GM18511 (cell line): ENCODE results near the gene GPHB5.
A peak's percentile ranks its signal among the peaks of the same experiment; 100 is the strongest.
"Not testable (repeated sequence)": the region's sequence is repeated elsewhere in the genome, so short reads cannot be mapped to it uniquely, and the experiment has no call there.

Experiments used
- ATAC-seq: cut with Tn5 transposase; IDR thresholded peaks from one replicate; pipeline ENCODE4 v1.9.1; 2021; ENCODE audit warnings: mild to moderate bottlenecking, moderate library complexity; ENCODE audit not compliant: unreplicated experiment

Gene GPHB5, protein sequence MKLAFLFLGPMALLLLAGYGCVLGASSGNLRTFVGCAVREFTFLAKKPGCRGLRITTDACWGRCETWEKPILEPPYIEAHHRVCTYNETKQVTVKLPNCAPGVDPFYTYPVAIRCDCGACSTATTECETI

DNA sequence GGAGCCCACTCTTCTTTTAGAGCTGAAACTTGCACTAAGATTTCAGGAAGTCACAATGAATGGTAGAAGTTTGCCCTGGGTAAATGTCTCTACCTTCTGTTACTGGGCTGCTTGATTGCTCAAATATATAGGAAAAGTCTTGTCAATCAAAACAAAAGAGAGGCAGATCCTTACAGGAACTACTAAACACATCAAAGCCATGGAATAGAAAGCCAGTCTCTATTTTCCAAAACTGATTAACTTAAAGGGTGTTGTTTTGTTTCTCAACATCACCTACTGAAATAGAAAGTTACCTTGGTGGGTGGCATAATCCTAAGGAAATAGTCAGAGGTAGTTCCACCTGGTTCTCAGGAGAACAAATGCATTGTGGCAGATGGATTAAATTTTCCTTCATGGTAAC lies at the start of gene GPHB5:
TSS of gene GPHB5 (minus strand) at position 101 of the 400 bp plus-strand sequence. CDS start 1,086 bp downstream, outside the sequence.
- ATAC-seq = no peak

DNA sequence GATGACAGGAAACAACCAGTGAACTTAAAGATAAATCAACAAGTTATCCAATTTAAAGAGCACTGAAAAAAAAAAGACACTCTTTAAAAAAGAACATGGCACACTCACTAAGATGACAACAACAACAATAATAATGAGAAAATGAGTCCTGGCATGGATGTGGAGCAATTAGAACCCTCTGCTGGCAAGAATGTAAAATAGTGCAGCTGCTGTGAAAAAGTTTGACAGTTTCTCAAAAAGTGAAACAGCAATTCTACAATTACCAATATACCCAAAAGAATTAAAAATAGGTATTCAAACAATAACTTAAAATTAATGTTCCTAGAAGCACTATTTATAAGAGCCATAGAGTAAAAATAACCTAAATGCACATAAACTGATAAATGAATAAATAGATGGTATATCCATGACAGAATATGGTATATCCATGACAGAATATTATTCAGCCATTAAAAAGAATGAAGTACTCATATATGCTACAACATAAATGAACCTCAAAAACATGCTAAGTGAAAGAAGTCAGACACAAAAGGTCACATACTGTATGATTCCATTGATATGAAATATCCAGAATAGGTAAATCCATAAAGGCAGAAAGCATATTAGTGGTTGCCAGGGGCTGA lies 49.1 kb upstream of the GPHB5 start:
- ATAC-seq = no peak

DNA sequence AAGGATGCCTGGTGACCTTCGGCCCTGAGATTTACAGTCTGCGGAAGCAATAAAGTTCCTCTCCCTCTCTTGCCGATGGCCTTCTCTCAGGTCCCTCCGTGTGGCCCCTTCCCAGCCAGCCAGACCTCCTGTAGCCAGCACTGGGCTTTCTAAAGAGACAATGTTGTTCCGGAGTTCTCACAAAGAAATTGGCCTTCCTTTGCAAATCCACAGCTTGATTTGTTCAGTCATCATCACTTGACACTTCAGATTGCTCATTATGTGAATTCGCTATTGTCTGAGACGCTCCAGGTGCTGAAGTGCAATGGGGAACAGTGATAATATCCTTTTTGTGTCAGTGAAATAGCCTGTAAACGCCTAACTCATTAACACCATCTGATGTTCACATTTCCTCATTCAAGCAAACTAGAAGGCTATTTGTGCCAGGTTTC lies 43.7 kb upstream of the GPHB5 start:
- ATAC-seq = no peak

DNA sequence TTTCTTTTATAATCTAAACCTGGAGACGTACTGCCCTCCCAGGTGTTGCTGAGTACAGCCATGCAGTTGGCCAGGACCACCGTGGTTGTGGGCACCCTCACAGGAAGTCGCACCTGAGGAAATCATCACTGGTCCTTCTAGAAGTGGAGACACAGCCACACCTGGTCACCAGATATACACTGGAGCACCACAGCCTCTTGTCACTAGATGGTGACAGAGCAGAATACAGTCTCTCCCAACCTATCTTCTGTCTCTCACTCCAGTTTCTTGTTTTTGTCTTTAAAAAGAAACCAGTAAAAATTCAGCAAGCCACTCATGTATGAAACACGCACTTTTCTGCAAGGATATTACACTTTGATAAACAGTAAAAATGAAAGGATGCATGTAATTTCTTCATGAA lies 43.1 kb upstream of the GPHB5 start:
- peak; percentile 64 for ATAC-seq

DNA sequence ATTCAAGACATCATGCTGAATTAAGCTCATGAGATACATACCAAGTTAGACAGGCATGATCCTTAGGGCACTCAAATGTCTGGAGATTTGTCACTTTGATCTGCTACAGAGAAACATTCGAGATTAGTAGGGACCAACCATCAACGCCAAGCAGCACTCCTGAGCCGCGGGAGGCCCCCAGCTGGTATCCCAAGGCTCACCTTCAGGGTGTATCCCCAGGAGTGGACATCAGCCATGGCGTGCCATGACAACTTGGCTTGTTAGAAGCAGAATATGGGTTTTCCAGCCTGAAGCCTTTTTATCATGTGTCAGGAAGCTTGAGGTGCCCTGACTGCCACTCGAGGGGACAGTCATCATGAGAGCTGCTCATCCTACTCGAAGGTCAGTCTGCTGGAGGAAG lies 39.1 kb upstream of the GPHB5 start:
- no peak for ATAC-seq

DNA sequence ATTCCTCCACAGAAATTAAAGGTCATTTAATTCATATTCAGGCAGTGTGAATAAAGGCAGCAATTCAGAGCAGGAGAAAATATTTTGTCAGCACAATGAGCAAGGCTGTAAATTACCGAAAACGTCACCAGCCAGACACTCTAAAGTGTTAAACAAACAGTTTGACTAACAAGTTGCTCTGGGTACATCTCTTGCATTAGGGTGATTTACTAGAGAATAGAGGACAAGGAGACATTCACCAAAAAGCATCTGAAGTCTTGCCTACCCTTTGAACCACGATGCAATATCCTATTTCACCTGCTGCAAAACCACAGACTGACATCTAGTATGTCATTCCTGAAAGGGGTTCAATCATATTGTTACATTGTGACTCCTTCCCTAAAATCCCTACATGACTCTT lies 27.1 kb upstream of the GPHB5 start:
- no peak for ATAC-seq

DNA sequence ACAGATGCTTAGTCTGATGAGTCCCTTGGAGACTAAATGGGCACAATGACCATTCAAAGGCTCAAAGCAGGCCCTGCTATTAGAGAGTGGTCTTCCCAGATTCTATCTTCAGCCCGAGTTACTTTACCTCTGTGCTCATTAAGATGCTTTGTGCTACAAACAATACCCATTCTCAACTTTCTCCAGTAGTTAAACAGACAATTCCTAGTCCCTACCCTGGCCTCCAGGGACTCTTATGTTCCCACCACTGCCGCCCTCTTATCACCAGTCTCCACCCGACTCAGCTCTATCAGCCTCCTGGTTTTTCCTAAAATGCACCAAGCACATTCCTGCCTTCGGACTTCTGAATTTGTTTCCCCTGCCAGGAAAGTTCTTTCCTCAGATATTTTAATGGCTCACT lies 25.6 kb upstream of the GPHB5 start:
- no peak for ATAC-seq

DNA sequence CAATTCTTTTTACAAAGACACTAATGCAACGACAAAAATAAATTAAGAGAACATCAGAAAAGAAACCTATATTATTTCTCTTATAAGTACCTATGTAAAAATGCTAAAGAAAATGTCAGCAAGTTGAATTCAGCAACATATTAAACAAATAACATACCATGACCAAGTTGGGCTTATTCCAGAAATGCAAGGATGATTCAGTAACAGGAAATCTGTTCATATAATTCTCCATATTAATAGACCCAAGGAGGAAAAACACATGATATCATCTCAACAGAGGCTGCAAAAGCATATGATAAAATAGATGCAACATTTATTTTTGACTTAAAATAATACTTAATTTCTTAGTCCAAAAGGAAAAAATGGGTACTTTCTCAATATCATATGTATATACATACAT lies 25.1 kb upstream of the GPHB5 start:
- no peak for ATAC-seq

DNA sequence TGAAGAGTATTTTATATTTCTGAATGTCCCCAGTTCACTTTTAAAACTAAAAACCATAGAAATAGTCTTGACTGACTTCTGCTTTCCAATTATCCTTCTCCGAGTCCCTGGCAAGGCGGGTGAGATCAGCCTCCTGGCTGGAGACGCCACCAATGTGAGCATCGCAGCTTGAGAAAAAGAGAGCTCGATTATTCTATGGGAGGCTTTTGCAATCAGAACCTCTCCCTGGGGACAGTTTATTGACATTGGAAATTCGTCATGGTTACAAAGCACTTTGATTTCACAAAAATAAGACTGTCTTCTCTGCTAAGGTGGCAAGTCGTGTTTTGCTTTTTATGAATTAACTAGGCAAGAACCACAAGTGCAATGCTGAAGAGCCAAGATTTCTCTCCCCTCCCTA lies 23.6 kb upstream of the GPHB5 start:
- ATAC-seq = no peak

DNA sequence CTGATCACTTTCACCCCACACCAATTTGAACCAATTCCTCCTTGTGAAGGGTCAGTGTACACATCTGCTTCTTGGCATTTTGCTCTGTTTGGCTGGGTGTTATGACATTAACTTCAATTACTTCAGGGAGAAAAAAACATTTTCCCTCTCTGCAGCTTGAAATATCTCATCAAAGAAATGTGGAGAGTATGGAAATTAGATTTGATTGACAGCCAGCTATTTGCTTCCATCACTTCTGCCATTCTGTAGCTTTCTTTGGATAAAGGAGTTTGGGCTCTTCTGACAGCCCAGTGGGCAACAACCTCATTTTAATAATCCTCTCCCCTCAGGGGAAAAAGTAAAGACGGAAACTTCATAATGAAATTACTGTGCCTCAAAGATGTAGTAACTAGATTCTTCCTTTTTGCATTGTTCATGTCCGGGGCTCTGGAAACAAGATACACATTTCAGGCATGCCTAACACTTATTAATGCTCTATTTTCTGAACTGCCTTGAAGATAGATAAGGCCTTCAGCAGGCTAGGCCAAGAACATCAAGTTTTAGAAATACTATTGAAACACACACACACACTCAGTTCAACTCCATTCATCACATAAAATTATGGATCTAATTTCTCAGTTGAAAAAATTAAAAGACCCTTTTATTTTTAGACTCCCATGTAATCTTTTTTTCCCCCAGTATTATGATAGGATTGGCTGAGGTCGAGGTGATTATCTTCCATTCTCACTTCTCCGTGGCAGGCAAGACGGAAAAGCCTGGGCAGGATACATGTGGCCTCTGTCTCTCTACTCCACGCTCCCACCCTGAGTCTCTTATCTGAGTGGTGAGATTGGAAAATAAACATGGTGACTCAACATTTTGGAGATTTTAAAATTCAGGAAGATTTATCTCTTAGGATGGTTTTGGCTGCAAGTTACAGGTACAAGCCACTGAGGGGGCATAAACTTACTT lies 10.3 kb upstream of the GPHB5 start:
- no peak for ATAC-seq

DNA sequence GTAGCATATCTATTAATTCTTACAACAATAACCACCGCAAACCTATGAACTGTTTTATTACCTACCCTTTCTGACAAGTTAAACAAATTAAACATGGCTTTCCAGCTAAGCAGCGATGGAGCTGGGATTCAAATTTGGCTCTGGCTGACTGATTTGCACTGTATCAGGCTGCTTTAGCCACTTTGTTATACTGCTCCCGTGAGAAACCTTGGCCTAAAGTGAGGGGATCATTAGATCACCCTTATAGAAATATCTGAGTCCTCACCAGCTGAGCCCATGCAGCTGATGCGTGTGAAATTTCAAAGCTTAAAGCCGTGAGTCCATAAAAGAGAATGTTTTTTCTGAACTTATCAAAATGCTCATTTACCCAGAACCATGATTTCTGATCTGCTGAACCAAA lies 8.1 kb upstream of the GPHB5 start:
- no peak for ATAC-seq

DNA sequence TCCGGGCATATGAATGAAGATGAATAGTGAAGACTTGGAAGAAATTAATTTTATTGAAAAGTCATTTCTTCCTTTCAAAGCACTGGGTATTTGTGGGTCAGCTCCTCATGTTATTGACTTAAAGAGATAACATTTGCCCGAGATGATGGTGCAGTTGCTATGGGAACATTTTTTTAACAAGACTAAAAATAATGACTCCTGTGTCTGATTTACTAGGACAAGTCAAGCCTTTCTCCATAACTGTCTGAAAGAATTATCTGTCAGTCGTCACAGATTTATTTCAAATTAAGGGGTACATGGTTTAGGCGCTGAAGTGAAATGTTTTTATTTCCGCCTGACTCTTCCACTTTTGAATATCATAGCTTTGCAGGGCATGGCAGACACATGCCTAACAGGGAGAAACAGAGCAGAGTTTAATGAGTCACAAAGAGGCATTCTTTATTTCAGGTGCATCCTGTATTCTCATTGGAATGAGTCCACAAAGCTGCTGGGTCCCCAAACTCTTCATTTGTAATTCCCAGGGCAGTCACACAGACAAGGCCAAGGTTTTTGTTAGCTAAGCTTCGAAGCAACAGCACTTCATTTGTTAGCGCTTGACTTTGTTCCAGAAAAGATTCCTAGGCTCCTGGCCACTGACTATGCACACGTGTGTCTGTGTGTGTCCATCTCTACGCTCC lies 4.3 kb upstream of the GPHB5 start:
- no peak for ATAC-seq

DNA sequence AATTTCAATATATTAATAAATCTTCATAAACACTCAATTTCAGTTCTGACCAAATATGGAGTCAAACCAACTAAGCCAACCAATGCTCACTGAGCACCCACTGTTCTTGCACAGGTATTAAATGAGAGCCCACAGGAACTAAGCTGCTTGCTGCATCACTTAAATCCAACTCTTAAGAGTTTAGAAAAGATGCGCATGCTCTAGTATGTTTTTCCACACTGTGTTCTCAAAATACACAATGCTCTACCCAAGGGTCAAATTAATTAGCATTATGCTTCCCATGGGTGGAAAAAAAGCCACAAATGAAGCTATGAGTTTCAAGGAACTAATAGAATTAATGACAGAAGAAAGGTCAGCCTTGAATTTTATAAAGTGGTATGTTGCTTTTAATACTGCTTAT lies 3.7 kb upstream of the GPHB5 start:
- no peak for ATAC-seq

DNA sequence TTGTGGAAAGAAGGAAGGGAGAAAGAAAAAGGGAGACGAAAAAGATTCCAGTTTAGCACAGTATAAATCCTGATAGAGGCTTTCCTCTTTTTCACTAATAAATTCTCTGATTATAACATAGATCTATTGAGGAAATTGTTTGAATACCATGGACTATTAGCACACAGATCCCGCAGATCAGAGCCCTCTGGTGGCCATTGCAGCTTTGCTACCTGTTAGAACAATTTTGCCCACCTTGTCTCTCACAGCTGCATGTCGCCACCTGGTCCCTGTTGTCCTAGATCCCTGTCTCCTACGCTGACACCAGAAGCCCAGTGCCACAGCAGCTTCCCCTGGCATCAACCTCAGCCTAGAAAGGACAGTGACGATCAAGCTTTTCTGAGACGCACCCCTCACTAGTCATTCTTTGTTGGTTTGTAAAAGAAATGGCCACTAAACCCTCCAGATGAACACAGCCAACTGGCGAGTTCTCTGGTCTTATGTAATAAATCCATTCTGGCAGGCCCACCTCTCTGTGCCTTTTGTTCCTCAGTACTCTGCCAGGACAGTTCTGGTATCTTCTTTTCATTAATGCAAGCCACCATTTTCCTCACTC lies 9.9 kb downstream of the GPHB5 start:
- peak; percentile 58 for ATAC-seq

DNA sequence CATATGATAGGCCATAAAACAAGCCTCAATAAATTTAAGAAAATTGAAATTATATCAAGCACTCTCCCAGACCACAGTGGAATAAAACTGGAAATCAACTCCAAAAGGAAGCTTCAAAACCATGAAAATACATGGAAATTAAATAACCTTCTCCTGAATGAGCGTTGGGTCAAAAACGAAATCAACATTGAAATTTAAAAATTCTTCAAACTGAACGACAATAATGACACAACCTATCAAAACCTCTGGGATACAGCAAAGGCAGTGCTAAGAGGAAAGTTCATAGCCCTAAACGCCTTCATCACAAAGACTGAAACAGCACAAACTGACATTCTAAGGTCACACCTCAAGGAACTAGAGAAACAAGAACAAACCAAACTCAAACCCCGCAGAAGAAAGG lies 14.3 kb downstream of the GPHB5 start:
- not testable (repeated sequence) for ATAC-seq

DNA sequence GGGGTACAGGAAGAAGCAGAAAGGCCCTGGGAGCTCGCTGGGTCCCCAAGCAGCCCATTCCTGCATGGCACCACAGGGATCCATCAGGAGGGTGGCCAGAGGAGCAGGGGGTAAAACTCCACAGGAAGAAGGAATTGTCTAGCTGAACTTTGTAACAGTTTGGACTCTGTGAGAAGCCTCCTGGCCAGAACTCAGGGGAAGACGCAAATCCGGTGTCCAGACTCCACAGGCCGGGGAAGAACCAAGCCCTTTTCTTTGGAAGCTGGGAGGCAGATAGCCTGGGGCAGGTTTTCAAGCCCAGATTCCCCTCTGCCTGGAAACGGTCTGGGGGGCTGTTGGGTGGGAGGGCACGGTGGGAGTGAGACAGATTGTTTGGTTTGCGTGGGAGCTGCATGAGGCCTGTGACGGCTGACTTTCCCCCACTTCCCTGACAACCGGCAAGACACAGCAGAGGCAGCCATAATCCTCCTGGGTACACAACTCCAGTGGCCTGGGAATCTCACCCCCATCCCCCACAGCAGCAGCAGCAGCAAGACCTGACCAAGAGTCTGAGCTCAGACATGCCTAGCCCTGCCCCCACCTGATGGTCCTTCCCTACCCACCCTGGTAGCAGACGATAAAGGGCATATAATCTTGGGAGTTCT lies 16.7 kb downstream of the GPHB5 start:
- no peak for ATAC-seq

DNA sequence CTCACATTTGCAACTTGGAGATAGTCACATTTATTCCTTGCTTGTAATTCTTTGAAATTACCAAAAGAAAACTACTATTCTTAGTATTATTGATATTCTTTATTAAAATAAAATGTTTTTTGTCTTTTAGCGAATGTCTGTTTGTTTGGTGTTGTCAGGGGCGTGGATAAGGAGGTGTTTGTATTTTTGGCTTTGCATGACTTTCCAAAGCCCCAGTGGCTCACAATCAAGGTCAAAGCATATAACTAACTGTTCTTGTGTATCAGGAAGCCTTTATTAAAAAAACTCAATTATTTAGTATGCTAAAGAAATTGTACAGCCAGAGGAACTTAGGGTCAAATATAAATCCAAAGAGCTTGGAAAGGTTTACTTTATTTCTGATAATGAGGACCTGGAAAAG lies 17.9 kb downstream of the GPHB5 start:
- ATAC-seq = no peak

DNA sequence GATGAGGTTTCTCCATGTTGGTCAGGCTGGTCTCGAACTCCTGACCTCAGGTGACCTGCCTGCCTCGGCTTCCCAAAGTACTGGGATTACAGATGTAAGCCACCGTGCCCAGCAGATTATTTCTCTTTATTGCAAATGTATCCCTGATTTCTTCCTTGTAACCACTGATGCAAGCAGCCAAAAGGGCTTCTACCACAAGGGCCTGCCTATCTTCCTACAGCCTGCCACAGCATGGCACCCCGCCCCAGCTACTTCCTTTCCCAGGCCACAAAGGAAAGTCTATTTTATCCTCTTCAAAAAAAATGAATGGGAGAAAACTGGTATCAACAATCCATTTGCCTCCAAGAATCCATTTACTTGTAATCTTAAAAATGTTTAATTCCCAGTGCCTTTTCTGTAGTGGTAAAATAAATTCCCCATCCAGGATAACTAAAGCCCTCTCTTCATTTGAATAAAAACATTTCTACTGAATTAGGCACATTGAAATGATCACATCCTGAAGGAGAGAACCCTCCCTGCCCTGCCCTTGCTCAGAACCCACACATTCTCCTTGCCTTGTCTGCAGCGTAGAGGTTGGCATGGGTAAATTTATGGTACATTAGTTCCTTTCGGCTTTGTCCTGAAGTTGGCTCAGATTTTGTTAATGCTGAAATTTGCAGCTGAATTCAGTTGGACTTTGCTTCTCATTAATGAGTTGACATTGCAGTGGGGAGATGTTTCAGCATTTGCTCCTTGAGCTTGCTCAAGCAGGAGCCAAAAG lies 19.2 kb downstream of the GPHB5 start:
- ATAC-seq = no peak

DNA sequence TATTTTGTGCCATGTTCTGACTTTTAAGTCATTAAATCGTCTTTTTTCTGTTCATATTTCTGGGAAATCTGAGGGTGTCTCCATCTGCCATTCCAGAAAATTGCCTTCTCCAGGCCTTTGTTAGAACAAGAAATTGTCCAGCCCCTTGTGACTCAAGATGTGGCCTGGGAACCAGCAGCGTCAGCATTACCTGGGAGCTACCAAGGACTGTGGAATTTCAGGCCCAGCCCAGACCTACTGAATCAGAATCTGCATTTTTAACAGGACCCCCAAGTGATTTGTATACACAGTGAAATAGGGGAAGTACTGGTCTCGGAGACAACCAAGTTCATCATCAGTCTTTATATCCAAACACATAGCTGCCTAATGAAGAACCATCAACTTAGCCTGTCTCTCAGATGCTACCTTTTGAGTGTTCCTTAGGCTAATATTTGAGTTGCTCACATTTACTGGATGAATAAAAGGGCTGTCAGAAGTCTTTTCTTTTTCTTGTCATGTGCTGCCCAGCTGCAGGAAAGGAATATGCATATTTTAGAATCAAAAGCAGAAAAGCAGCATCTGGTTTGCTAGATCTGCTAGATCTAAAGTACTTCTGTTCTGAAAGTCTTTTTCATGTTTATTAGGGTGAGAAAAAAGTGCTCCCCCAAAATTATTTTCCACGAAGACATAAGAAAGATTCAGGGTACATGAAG lies 21.2 kb downstream of the GPHB5 start:
- ATAC-seq = no peak
